ENCODE measurements around the gene LTO1.

GRCh38 chr11:69625476-69625875 lies 49.7 kb downstream of the LTO1 start:
- TF ChIP-seq CTCF (IDR thresholded peaks at IDR 0.05; ENCODE audit: insufficient read depth, low read depth, low read length): no peak
- TF ChIP-seq EZH2 (IDR thresholded peaks at IDR 0.05; ENCODE audit: insufficient read depth, low read length): no peak
